Measurements from ENCODE around the gene PLGRKT. TPM values are rescaled to one million over a fixed set of nuclear protein-coding genes. Genes with fewer than 3 reads are reported as not detected.
"Not testable (repeated sequence)": the region's sequence is repeated elsewhere in the genome, so short reads cannot be mapped to it uniquely, and the experiment has no call there.

Gene PLGRKT
- total RNA-seq, 2 donors from 2014 or later = 19.8 to 27.6 TPM

DNA sequence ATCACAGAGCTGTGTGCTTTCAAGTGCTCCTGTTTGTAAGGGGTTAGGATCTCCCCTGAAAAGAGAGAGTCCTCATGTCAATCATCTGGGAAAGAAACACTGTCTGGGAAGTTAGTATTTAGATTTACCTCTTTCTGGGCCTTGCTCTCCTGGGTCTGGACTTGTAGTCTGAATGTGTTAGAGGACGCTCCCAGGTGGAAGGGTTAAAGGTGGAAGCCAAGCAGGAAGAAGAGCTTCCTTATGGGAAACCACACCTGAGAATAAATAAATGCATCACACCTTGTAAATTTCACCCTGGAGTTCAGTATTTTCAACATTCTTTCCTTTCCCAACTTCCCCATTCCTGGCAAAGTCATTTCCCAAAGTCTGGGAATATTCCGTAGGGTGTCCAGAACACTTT lies 1.3 kb downstream of the PLGRKT start:
- no peak for DNase-seq (ENCODE audit: low spot score)
- intact Hi-C loops (cut with DNase I) = loop anchor here (10.0 kb wide), 2 partner anchors 158 to 672 kb away; no protein-coding TSS in a partner anchor

DNA sequence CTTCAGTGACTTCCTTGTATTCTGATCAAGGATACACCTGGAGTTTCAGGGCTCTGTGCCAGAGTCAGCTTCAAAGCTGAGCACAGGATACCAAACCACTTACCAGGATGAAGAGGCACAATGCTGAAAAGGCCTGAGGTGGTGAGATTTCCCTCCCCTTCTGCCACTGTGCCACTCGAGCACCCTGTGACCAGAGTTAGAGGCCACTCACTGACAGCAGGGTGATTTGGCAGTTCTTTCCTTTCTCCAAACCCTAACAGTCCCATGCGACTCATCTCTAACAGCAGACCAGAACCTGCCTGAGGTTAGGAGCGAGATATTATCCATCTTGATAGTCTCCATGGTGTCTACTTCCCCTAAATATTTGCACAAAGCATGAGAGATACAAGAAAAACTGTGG lies 1.8 kb downstream of the PLGRKT start:
- no peak for DNase-seq (ENCODE audit: low spot score)
- intact Hi-C loops (cut with DNase I) = loop anchor here (10.0 kb wide), 2 partner anchors 159 to 671 kb away; no protein-coding TSS in a partner anchor

DNA sequence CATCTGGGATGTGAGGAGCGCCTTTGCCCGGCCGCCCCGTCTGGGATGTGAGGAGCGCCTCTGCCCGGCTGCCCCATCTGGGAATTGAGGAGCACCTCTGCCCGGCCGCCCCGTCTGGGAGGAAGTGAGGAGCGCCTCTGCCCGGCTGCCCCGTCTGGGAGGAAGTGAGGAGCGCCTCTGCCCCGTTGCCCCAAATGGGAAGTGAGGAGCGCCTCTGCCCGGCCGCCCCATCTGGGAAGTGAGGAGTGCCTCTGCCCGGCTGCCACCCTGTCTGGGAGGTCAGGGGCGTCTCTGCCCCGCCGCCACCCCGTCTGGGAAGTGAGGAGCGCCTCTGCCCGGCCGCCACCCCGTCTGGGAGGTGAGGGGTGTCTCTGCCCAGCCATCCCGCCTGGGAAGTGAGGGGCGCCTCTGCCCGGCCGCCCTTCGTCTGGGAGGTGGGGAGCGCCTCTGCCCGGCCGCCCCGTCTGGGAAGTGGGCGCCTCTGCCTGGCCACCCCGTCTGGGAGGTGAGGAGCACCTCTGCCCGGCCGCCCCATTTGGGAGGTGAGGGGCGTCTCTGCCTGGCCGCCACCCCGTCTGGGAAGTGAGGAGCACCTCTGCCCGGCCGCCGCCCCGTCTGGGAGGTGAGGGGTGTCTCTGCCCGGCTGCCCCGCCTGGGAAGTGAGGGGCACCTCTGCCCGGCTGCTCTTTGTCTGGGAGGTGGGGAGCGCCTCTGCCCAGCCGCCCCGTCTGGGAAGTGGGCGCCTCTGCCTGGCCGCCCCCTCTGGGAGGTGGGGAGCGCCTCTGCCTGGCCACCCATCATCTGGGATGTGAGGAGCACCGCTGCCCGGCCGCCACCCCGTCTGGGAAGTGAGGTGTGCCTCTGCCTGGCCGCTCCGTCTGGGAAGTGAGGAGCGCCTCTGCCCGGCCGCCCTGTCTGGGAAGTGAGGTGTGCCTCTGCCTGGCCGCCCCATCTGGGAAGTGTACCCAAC lies 3.6 kb downstream of the PLGRKT start:
- intact Hi-C loops (cut with DNase I) = loop anchor here (10.0 kb wide), 2 partner anchors 161 to 669 kb away; no protein-coding TSS in a partner anchor
- DNase-seq (ENCODE audit: low spot score) = not testable (repeated sequence)

DNA sequence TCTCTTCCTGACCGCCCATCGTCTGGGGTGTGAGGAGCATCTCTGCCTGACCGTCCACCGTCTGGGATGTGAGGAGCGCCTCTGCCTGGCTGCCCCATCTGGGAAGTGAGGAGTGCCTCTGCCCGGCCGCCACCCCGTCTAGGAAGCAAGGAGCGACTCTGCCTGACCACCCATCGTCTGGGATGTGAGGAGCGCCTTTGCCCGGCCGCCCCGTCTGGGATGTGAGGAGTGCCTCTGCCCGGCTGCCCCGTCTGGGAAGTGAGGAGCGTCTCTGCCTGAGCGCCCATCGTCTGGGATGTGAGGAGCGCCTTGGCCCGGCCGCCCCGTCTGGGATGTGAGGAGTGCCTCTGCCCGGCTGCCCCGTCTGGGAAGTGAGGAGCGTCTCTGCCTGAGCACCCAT lies 4.4 kb downstream of the PLGRKT start:
- intact Hi-C loops (cut with DNase I) = loop anchor here (10.0 kb wide), 2 partner anchors 161 to 669 kb away; no protein-coding TSS in a partner anchor
- DNase-seq (ENCODE audit: low spot score) = not testable (repeated sequence)

DNA sequence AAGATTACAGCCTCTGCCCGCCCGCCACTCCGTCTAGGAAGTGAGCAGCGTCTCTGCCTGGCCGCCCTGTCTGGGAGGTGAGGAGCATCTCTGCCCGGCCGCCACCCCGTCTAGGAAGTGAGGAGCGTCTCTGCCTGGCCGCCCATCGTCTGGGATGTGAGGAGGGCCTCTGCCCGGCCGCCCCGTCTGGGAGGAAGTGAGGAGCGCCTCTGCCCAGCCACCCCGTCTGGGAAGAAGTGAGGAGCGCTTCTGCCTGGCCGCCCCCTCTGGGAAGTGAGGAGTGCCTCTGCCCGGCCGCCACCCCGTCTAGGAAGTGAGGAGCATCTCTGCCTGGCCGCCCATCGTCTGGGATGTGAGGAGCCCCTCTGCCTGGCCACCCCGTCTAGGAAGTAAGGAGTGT lies 4.8 kb downstream of the PLGRKT start:
- DNase-seq (ENCODE audit: low spot score) = not testable (repeated sequence)
- intact Hi-C loops (cut with DNase I) = loop anchor here (10.0 kb wide), 2 partner anchors 162 to 668 kb away; no protein-coding TSS in a partner anchor

DNA sequence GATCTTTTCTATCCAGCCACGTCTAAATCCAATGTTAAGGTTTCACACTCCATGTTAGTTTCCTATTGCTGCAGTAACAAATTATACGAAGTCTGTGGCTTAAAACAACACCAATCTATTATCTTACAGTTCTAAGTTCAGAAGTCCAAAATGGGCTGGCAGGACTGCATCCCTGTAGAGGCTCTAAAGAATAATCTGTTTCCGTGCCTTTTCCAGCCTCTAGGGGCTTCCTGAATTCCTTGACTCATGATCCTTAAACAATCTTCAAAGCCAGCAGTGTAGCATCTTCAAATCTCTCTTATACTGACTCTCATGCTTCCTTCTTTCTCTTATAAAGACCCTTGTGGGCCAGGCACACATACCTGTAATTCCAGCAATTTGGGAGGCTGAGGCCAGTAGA lies 6.8 kb downstream of the PLGRKT start:
- intact Hi-C loops (cut with DNase I) = loop anchor here (10.0 kb wide), 2 partner anchors 164 to 666 kb away; no protein-coding TSS in a partner anchor
- no peak for DNase-seq (ENCODE audit: low spot score)

DNA sequence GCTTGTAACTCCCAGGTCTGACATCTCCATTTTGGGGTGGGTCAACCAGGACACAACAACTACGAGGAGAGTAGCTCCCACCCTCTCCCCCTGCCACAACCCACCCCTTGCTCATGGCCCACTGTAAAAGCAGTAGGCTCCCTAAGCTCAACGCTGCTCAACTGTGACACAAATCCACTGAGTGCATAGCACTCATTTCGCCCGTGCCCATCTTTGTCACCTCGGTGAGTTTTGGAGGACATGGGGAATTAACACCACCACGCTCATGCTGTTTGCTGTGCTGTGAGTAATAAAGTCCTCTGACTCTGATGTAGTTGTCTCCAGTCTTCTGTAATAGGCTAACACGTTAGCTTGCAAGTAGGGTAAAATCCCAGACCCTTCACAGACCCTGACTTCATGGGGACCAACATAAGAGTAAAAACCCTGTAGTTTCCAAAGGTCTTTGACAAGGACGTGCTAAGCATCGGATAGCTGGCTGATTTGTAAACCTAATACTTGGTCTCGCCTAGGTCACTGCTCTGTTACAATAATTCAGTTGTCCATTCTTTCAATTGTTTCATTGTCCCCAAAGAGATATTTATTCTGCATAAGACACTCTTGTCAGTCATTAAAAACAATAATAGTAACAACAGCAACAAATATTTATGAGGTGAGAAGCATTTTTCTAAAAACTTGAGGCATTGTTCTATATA lies 7.7 kb downstream of the PLGRKT start:
- intact Hi-C loops (cut with DNase I) = loop anchor here (10.0 kb wide), 2 partner anchors 165 to 665 kb away; no protein-coding TSS in a partner anchor

DNA sequence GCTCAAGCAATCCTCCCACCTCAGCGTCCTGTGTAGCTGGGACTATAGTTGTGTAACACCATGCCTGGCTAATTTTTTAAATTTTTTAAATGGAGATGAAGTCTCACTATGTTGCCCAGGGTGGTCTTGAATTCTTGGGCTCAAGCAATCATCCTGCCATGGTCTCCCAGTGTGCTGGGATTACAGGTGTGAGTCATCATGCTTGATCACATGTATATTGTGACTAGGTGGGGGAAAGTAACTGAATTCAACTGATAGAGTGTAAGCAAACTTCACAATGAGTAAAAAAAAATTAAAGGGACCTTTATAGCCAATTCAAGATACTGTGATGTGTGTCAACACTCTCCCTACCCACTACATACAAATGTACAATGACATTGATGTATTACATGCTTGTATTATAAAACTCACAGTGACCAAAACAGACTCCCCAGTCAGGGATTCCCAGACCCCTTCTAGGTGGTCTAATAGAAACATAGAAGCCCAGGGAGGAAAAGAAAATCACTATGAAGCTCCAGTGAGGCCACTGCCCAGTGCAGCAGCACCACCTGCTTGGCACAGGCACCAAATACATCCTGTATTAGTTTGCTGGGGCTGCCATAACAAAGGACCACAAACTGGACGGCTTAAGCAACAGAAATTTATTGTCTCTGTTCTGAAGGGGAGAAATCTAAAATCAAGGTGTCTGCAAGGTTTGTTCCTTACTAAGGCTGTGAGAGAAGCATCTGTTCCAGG lies 8.8 kb downstream of the PLGRKT start:
- intact Hi-C loops (cut with DNase I) = no loop called here

More for the DNA sequence above, 7.7 kb downstream of the PLGRKT start:
- no peak for DNase-seq (ENCODE audit: low spot score)

DNA sequence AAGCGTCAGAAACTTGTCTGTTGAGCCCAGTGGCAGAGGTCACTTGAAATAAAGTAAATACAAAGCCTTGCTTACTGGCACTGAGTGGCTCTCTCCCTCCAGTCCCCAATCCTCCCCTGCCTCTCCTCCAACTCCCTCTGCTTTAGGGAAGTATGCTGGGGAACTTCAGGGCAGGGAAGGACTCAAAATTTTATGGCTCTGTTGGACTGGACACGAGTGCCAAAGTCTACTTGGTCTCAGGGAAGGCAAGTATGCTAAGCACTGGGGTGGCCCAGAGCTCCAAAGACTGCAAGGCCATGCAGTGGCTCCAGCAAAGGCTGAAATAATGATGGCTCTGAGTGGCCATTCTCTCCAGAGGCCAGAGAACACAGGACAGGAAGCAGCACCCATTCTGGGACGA lies 9.6 kb downstream of the PLGRKT start:
- intact Hi-C loops (cut with DNase I) = no loop called here
- DNase-seq (ENCODE audit: low spot score) = no peak

More for the DNA sequence above, 8.8 kb downstream of the PLGRKT start:
- no peak for DNase-seq (ENCODE audit: low spot score)

DNA sequence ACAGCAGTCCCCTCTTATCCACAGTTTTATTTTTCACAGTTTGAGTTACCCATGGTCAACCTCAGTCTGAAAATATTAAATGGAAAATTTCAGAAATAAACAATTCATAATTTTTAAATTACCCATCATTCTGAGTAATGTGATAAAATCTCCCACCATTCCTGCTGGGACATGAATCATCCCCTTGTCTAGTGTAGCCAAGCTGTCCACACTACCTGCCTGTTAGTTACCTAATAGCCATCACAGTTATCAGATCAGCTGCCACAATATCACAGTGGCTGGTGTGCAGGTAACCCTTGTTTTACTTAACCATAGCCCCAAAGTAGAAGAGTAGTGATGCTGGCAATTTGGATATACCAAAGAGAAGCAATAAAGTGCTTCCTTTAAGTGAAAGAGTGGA lies 10.7 kb downstream of the PLGRKT start:
- intact Hi-C loops (cut with DNase I) = no loop called here

DNA sequence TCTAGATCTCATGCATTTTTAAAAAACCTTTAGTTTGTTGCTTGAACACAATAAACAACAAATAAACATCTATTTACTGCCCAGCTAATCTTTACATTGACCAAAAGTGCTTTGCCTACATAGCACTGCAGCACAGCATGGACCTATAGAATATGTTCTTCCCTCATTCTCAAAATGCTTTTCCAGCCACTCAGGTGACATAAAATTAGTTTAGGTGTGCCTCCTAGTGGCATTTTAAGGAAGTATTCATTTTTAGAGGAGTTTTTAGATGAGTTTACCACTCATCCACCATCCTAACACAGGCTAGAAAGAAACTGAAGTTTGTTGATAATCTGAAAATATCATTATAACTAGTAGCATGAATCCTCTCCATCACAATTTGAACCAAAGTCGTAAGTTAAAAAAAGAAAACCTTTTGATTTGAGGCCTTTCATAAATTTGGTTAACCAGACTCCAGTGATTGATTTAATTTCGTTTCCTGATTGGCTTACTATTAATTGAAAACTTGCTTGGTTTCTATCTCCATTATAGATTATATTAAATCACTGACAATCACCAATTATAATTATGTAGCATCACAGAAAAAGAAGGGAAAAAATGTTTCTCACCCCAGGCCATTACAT lies 12.6 kb downstream of the PLGRKT start:
- DNase-seq (ENCODE audit: low spot score) = no peak
- intact Hi-C loops (cut with DNase I) = no loop called here

More for the DNA sequence above, 10.7 kb downstream of the PLGRKT start:
- DNase-seq (ENCODE audit: low spot score) = no peak

DNA sequence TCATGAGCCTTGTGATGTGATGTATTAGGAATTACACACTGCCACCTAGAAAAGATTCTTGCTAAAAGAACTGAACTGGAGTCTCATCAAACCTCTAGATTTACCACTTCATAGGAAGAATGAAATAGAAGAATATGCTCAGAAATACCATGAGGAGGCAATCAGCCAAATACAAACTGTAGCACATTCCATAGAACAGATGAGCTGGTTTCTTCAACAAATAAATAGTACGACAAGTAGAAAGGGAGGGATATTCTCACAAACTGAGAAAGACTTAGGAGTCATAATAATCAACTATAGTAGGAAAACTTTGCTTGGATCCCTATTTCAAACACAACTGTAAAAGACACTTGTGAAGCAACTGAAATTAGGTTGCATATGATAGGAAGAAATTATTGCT lies 15.4 kb downstream of the PLGRKT start:
- intact Hi-C loops (cut with DNase I) = no loop called here
- DNase-seq (ENCODE audit: low spot score) = no peak

DNA sequence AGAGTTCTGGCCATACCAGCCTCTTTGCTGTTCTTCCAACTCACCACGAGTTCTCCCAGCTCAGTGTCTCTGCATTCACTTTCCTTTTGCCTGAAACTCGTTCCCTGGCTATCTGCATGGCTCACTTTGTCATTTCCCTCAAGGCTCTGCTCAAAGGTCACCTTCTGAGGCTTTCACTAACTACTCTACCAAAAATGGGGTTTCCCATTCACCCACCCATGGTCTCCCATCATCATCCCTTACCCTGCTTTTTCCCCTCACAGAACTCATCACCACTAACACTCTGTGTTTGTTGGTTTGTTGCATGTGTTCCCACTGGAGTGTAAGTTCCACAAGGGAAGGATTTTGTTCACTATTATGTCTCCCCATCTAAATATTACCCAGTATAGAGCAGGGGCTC lies 16.6 kb downstream of the PLGRKT start:
- intact Hi-C loops (cut with DNase I) = no loop called here

DNA sequence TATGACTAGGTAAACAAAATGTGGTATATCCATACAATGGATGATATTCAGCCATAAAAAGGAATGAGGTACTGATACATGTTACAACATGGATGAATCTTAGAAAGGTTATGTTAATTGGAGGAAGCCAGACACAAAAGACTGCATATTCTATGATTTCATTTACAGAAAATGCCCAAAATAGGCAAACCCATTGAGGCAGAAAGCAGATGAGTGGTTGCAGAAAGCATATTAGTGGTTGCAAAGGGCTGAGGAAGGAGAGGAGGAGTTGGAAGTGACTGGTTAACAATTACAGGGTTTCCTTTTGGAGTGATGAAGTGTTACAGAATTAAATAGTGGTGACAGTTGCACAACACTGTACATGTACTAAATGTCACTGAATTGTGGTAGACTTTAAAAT lies 17.7 kb downstream of the PLGRKT start:
- no peak for DNase-seq (ENCODE audit: low spot score)
- intact Hi-C loops (cut with DNase I) = no loop called here

More for the DNA sequence above, 16.6 kb downstream of the PLGRKT start:
- DNase-seq (ENCODE audit: low spot score) = no peak

DNA sequence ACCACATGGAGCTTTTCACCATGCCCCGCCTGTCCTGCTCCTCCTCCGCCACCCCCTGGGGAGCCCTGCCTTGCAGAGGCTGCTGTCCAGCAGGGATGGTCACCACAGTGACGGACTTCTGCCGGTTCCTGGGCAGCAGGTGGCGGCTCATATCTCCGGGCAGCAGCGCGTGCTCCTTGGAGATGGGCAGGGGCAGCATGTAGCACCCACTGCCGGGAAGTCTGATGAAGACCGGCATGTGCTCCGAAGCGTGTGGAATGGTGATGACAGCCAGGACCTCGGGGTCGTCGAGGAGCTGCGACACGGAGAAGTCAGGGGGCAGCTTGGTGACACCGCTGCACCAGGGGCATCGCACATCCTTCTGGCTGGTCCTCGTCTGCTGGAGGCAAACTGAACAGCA lies 19.2 kb downstream of the PLGRKT start:
- DNase-seq (ENCODE audit: low spot score) = no peak
- intact Hi-C loops (cut with DNase I) = no loop called here

DNA sequence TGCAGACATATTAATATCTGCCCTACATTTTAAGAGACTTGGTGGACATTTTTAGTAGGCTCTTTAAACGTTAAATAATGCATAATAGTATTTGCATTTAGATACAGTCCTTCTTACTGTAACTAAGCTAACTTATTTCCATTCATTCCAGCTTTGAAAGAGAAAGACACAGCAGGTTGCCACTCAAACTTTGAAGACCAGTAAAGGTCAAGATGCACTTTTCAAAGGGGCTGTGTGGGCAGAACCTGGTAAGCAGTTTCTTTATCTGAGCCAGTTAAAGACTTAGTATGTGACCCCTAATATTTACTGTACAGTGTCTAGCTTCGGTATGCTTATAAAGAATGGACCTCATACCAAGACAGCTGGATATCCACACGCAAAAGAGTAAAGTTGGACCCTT lies 20.8 kb downstream of the PLGRKT start:
- DNase-seq (ENCODE audit: low spot score) = no peak
- intact Hi-C loops (cut with DNase I) = no loop called here

DNA sequence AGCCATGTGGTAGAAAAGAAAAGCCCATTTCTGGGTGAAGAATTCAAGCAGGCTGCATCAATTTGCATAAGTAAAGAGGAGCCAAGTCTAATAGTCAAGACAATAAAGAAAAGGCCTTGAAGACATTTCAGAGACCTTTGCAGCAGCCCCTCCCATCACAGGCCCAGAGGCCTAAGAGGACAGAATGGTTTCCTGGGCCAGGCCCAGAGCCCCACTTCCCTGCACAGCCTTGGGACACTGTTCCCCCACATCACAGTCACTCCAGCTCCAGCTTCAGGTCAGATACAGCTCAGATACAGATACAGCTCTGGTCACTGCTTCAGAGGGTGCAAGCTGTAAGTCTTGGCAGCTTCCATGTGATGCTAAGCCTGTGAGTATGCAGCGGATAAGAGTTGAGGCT lies 29.1 kb downstream of the PLGRKT start:
- intact Hi-C loops (cut with DNase I) = no loop called here
- DNase-seq (ENCODE audit: low spot score) = no peak

DNA sequence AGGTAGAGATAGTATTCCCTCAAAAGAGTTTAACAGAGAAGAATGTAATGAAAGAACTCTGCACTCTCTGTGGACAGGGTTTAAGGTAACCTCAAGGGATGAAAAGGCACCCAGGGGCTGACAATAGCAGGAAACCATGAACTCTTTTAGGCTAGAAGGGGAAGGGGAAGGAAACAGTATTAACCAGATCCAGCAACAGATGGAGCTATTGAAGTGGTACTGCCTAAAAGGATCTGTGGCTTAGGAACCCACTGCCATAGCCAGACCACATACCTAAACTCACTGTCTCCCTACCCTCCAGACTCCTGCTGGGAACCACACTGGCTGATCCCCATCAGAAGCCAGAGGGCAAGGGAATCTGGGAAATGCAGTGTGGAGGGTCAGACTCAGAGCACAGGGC lies 35.5 kb downstream of the PLGRKT start:
- DNase-seq (ENCODE audit: low spot score) = no peak
- intact Hi-C loops (cut with DNase I) = no loop called here

DNA sequence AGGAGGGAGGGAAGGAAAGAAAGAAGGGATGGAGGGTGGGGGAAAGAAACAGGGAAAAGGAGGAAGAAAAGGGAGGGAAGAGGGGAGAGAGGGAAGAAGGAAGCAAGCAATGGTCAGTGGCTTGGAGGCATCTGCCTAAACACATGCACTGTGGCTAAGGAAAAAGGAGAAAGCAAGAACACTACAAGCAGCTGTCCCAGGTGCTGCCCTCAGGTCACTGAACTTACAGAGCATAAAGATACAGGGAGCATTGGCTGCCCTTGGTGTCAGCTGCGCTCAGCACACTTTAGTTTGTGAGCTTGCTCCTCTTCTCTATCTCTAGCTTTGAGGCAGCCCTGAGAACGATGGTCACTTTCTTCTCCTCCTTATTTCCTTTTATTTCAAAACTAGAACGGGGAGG lies 40.2 kb downstream of the PLGRKT start:
- intact Hi-C loops (cut with DNase I); DNase-seq (ENCODE audit: low spot score): not testable (repeated sequence)

Measured in posterior vena cava (tissue), 2 donors.